ENCODE measurements around the gene PRR27.

- TF ChIP-seq ZNF8 (CRISPR knock-in tag; IDR thresholded peaks at IDR 0.05) (no peak), ISL1 (CRISPR knock-in tag; IDR thresholded peaks at IDR 0.05) (no peak), PPARA (CRISPR knock-in tag; IDR thresholded peaks at IDR 0.05; ENCODE audit: borderline replicate concordance) (no peak), CREB5 (CRISPR knock-in tag; IDR thresholded peaks at IDR 0.05; ENCODE audit: low read depth) (no peak), ZFP3 (CRISPR knock-in tag; IDR thresholded peaks at IDR 0.05) (no peak), POU6F1 (CRISPR knock-in tag; IDR thresholded peaks at IDR 0.05; ENCODE audit: borderline replicate concordance, low read depth) (no peak), ZC3H10 (CRISPR knock-in tag; IDR thresholded peaks at IDR 0.05) (no peak), ESRRG (CRISPR knock-in tag; IDR thresholded peaks at IDR 0.05) (no peak), ZNF565 (CRISPR knock-in tag; conservative IDR thresholded peaks at IDR 0.05; ENCODE audit: low read depth) (no peak), ZFP30 (CRISPR knock-in tag; IDR thresholded peaks at IDR 0.05) (no peak), TOX (CRISPR knock-in tag; IDR thresholded peaks at IDR 0.05; ENCODE audit: borderline replicate concordance) (no peak)
- TF ChIP-seq, protein P1, sequence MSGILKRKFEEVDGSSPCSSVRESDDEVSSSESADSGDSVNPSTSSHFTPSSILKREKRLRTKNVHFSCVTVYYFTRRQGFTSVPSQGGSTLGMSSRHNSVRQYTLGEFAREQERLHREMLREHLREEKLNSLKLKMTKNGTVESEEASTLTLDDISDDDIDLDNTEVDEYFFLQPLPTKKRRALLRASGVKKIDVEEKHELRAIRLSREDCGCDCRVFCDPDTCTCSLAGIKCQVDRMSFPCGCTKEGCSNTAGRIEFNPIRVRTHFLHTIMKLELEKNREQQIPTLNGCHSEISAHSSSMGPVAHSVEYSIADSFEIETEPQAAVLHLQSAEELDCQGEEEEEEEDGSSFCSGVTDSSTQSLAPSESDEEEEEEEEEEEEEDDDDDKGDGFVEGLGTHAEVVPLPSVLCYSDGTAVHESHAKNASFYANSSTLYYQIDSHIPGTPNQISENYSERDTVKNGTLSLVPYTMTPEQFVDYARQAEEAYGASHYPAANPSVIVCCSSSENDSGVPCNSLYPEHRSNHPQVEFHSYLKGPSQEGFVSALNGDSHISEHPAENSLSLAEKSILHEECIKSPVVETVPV (CRISPR knock-in tag; IDR thresholded peaks at IDR 0.05): no peak
Measured at GRCh38 chr4:70113656-70114055, 40.4 kb upstream of the PRR27 start.

All from SK-N-SH treated with all-trans-retinoic acid at 6 μM for 48 hours (cell line).